NCI-H510A treated with DMSO at 0.1 percent for 48 hours (cell line): ENCODE data around the gene NUAK1.

Experiments used
- DNase-seq: peaks from one replicate; lab custom pipeline; 2025; lab: John Stamatoyannopoulos, UW

The NUAK1 gene

DNA sequence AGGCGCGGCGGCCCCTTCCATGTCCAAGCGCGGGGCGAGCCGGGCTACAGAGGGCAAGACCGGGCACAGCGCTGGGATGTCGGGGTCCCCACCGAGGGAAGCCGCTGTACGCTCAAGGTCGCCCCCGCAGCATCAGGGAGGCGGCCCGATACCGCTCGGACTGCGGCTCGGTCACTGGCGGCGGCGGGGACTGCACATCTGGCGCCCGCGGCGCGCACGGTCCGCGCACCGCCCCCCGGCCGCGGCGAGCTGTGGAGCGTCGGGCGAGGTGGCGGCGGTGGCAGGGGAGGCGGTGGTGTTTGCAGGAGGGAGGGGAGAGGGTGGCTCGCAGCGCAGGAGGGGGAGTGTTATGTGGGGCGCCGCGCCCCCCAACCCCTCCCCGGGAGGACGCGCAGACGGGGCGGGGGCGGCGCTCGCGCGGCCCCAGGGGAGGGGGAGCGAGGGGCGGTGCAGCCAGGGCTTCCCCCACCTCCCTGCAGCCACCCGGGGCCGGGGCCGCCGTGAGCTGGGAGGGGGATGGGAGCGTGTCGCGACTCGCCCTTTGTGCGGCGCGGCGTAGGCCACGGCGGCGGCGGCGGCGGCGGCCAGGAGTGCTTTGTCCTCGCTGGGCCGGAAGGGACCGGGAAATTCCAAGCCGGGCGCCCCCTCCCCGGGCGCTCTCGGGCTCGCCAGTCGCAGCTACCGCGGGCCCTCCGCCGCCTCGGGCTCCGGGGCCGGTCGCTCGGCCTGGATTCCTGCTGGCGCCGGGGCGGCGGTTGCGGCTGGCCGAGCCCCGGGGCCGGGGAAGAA is at the start of gene NUAK1:
Gene NUAK1, minus strand, starts transcription at position 322 of the 789 bp plus-strand sequence. Its CDS starts 301 bp downstream, at position 21.
- peak; percentile 31 for DNase-seq

DNA sequence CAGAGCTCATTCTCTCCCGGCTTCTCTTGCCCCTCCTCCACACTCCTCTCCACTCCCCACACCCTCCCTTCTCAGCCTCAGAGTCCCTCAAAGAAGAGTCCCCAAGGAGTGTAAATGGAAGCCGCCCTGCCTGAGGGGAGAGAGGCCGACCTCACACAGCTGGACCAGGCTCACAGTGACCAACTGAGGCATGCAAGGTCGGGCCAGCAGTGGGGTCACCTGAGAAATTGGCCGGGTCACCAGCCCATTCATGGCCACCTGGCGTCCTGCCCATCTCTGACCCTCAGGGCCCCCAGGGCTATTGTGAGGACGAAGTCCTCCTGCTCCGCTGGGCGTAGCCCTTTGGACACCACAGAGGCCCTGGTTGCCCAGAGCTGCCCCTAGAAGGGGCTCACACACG is 49.5 kb upstream of the NUAK1 start:
- DNase-seq = no peak

DNA sequence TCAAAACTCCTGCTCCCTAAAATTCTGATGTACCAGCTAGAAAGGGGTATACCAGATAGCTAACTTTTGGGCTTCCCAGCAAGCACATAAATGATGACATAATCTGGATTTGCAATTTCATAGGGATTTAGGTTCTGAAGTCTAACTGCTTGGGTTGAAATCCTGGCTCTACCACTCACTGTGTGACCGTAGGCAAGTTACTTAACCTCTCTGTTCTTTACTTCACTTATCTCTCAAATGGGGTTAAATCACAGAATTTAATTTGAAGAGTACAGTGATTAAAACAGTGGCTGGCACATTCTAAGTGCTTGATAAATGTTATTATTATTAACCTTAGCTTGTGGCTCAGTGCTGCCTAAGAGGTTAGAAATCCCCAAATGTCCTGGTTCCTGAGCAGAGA is 49.1 kb upstream of the NUAK1 start:
- no peak for DNase-seq

DNA sequence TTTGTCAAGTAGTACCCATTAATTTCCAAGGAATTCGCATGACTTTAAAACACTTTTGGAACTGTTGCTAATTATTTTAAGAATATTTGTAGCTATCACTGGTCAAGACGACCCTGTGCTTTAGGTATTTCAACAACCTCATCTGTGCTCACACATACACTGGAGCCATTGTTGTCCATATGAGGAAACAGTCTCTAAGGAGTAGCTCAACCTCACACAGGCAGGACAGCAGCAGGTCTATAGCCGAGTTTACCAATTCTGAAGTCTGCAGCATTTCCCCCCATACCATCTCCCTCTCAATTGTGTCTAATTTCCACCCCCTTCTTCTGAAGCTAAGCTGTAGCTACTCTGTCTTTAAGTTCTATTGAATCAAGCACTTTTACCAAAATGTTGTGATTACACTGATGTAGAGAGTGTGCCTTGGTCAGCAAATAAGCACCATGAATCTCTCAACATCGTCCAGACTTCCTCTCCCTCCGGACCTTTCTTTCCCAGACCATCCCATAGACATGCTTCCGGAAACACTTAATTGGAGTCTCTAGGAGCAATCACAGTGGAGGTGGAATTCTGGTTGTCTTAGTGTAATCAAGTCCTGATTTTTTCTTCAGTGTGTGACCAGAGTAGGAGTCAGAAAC is 48.5 kb upstream of the NUAK1 start:
- no peak for DNase-seq

DNA sequence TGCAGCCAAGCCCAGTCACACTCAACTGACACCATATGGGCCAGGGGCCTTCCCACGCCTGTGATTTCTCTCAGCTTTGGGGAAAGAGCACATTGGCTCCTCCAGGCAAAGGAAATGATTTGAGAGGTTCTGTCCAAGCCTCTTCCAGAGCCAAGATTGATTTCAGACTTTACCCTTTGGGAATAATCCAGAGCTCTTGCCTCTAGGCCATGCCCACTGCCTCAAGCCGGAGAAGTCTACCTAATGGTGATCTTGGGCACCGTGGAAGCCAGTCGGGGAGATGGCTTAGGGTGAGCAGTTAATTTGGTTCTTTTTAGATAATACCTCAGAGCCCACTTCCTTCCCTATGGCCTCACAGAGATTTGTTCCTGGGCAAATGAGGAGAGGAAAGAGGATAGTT is 45.0 kb upstream of the NUAK1 start:
- DNase-seq = no peak

DNA sequence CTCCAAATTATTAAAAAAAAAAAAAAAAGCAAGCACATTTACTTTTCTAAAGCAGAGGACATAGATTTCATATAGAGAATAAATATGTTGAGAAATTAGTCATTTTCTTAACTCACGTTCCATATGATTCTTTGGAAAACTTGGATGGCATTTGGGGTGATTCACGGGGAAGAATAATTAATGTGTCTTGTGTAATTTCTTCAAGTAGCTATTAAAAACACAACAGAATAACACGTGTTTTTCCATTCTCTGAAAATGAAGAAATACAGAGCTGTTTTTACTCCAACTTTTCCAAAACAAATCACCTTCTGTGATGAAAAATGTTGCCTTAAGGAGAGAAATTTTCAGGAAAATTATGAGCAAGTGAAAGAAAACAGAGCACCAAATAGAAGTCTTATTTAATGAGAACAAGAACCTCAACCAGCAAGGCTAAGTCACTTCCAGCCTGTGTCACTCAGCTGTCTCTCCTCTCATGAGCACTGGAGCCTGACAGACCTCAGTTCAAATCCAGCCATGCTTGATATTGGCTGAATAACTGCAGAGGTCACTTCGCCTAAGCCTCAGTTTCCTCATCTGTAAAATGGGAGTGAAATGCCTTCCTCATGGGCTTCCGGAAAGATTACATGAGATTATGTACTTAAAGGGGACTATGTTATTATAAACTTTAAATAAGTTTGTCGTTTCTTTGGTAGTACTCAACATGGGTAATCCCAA is 42.8 kb upstream of the NUAK1 start:
- DNase-seq = no peak

DNA sequence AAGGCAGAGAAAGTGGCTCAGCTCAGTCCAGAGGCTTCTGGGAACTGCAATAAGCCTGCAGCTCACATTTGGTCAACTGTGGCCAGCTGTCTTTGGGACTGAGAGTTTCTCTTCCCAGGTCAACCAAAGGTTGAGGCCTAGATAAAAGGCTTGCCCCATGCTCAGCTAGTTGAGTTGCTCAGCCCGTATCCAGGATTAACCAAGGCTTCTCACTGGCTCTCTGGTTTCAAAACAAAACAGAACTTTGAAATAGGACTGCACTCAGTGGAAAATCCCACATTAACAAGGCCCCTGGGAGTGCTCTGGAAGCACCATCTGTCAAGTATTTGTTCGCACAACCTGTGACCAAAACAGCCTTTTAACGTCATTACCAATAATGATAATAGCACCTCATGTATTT is 40.3 kb upstream of the NUAK1 start:
- DNase-seq = peak; percentile 51

DNA sequence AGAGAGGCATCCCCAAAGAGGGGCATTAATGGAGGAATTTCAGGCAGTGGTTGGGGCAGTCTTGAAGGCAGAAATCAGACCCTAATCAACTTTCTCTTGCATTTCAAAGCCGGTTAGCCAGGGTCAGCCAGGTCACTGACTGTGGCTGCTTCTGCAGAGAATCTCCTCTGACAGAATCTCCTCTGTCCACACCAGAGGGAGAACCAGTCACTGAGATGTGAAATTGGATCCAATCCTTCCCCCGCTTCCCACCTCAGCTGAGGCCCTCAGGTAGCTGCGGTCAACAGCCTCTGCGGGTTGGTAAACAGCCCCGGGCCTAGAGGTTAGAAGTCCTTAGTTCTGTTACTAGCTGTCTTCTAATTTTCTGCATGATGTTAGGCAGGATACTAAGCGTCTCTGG is 39.8 kb upstream of the NUAK1 start:
- peak; percentile 21 for DNase-seq

DNA sequence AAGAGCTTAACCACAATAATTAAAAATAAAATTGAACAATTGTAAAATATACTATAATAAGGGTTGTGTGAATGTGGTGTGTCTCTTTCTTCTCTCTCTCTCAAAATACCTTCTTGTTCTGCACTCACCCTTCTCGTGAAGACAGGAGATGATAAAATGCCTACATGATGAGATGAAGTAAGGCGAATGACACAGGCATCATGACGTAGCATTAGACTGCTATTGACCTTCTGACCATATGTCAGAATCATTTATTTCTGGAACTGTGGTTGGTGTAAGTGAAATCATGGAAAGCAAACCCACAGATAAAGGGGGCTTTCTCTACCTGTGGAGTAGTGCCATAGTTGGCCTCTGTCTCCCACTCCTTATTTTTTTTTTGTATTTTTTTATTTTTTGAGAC is 37.8 kb upstream of the NUAK1 start:
- no peak for DNase-seq

DNA sequence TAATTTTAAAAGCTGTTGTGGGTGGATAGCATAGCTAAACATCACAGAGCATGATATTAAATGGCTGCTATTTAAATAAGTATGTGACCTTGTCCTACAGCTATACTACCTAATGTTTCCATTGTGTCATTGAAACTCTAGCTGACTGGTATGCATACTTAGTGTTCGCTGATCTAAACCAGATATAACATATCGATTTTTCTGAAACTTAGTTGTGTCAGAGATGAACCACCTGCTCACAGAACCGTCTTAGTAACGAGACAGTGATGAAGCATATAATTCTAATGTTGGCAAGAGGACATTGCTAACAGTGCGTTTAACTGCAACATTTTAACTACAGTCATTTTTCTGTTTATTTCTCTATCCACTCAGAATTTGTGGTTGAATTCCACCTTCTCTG is 36.1 kb upstream of the NUAK1 start:
- DNase-seq = peak; percentile 22

DNA sequence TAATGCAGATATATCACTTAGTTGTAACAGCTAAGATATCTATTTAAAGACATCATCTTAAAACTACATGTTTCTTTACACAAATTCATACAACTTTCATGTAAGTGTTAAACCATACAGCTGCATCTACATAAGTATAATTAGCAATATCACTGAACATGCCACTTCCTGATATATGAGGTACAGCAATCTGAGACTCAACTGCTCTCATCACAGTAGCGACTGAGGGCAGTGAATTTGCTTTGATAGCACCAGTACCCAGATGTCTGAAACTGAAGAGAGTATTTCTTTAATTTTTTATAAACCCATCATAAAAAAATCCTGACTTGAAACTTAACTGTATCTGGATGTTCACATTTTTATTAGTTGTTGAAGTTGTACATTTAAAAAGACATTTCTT is 34.7 kb upstream of the NUAK1 start:
- no peak for DNase-seq

DNA sequence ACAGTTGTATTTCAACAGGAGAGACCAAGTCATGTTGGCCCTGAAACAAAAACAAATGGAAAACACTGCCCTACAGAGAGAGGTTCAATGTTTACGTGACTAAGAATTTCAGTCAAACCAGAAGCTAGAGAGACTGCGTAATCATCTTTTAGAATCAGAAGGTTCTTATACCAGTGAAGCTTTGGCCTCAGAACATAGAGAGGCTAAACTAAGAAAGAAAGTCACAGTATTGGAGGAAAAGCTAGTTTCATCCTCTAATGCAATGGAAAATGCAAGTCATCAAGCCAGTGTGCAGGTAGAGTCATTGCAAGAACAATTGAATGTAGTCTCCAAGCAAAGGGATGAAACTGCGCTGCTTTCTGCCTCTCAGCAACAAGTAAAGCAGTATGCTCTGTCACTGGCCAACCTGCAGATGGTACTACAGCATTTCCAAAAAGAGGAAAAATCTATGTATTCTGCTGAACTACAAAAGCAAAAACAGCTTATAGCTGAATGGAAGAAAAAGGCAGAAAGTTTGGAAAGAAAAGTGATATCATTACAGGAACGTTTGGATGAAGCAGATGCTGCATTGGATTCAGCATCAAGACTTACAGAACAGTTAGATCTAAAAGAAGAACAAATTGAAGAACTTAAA is 32.5 kb upstream of the NUAK1 start:
- DNase-seq = no peak

DNA sequence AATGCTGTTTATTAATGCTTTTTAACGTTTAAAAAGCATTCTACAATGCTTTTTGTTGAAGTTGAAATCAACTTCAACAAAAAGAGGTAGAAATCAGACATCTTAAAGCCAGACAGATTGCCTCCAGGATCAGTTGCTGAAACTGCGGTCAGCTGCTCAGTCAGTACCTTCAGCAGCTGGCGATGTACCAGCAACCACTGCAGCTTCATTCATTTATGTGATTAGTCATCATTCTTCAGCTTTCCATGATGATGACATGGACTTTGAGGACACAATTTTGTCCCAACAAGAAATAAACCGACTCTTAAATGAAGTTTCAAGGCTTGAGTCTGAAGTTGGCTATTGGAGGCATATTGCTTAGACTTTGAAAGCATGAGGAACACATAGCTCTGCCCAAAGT is 31.5 kb upstream of the NUAK1 start:
- no peak for DNase-seq

DNA sequence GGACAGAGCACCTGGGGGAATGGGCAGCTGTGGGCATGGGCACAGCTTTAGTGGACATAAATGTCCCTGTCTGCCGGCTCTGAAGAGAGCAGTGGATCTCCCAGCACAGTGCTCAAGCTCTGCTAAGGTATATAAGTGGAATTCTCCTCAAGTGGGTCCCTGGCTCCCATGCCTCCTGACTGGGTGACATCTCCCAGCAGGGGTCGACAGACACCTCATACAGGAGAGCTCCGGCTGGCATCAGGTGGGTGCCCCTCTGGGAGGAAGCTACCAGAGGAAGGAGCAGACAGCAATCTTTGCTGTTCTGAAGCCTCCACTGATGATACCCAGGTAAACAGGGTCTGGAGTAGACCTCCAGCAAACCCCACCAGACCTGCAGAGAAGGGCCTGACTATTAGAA is 25.0 kb upstream of the NUAK1 start:
- no peak for DNase-seq

DNA sequence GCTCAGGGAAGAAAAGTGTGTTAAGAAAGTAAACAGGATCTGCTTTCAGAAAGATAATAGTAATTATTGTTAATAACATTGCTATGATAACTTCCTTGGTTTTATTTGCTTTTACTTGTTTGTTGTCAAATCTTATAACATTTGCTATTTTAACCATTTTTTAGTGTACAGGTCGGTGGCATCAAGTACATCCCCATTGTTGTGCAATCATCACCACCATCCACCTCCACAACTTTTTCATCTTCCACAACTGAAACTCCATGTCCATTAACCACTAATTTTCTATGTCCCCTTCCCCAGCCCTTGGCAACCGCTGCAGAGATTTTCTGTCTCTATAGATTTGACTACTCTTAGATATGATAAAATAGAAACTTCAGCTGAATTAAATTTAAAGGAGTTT is 22.7 kb upstream of the NUAK1 start:
- no peak for DNase-seq

DNA sequence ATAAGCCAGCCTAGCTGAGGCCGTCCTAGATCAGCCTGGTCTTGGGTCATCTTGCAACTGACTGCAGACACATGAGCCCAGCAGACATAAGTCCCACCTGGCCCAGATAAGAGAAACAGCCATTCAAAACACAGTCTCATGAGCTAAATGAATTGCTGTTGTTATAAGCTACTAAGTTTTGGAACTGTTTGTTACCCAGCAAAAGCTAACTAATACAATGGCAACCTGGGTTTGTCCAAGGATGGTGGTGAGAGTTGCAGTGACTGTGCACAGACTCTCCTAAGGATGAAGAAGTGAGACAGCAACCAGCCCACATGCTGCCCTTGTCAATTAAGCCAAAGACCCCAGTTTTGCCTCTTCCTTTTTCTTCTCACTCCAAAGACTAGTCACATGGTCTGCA is 22.2 kb upstream of the NUAK1 start:
- no peak for DNase-seq

DNA sequence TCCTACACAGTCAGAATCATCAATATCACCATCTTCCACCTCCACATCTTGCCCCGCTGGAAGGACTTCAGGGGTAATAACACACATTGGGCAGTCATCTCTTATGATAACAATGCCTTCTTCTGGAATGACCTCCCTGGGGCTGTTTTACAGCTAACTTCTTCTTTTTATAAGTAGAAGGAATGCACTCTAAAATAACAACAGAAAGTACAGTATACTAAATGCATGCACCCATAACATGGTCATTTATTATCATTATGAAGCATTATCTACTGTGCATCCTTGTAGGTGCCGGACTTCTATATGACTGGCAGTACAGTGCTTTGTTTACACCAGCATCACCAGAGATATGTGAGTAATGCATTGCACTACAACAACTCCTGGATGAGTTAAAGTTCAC is 19.0 kb upstream of the NUAK1 start:
- no peak for DNase-seq

DNA sequence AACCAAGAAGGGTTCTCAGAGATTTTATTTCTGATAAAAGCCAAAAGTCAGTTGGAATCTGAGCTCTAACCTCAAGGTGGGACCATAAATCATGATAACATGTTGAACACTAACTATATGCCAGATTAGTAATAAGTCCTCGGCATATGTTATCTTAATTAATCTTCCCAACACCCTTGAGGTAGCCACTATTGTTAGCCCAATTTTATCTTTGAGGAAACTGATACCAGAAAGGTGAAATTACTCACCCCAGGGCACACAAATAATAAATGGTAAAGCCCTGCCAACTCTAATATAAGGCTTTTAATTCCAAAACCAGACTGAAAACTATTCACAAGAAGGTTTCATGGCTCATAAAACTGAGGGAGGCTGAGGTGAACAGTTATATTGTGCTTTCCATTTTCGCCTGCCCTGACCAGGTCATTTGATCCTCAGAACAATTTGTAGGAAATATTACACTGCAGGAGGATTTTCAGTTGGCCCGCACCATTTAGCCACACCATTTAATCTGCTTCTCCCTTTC is 16.1 kb upstream of the NUAK1 start:
- no peak for DNase-seq

DNA sequence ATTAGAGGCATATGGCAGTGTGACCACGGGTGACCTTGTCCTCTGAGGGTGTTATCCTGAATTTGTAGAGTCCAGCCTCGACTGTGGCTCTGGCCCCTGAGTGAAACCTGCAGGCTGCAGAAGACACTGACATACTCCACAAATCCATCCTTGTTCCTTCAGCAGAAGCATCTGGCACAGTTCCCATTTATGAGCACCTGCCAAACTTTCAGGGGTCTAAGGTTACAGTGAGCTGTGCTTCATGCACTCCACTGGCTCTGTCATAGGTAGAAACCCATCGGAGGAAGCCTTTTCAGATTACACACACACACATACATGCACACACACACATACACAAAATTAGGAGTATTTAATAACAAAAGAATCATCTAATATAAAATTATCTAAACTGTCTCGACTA is 13.6 kb upstream of the NUAK1 start:
- peak; percentile 54 for DNase-seq

DNA sequence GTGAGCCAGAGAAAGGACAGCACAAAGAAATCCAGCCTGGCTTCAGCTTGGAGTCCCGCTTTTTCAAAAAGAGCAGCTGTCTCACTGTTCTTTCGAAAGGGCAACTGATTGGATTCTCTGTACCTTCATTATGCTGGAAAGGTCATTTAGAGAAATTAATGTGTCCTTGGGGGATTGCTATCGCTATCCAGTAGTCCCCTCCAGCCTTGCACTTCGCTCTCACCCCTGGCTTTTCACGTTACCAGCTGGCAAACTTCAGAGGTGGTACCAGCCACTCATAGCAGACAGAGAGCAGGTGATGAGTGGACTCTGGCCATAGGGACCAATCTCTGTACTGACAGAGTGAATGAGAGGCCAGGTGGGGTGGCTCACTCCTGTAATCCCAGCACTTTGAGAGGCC is 11.8 kb upstream of the NUAK1 start:
- no peak for DNase-seq

DNA sequence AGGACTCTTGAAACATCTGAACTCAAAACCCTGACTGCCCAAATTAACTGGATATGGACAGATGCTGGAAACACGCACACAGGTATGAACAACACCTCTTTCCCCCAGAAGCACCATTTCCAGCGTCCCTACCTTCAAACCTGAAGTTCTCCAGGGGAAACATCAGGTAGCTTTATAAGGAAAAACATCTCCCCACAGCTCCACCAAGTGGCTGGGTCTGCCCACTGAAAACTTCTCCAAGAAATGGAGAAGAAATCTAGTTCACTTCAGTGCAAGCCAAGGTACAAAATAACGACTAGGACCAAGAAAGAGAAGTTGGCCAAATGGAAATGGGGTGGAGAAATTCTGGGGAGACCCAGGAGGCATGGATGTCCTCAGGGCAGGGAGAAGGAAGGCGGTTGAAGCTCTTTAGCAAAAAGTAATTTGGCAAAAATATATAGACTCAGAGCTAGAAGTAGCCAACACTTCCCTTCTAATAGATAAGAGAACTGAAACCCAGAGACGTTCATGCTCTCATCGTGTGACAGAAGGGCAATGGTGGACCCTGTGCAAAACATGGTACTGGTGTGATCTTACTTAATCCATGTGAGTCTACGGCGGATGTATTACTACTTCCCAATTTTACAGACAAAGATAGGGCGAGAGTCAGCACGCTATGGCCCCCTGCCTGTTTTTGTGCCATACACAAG is 10.5 kb upstream of the NUAK1 start:
- DNase-seq = no peak

DNA sequence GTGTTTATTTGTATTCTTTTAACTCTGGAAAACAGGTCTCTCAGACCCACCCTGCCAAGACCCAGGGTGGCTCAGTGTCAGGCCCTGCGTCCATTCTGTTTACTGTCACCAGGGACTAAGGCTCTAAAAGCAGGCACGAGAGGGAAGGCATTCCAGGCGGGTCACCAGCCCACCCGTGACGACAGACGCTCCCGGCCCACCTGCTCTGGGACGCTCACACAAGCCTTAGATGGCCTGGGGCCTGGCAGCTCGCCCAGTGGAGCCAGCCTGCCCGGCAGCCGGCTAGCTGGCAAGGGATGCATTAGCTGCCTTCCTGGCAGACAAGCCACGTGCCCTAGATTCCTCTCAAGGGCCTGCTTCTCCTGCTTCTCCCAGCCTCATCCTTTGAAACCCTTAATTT is 9.2 kb upstream of the NUAK1 start:
- no peak for DNase-seq
